Neuron (in vitro differentiated cells): ENCODE data around the gene COL25A1.
"Not testable (repeated sequence)": the region's sequence is repeated elsewhere in the genome, so short reads cannot be mapped to it uniquely, and the experiment has no call there.

Source experiments
- H2AFZ ChIP-seq: one replicate; pipeline ENCODE4 v1.6.1; 2013; ENCODE audit warnings: low read depth, mild to moderate bottlenecking, inconsistent platforms, low read length, moderate library complexity
- H3K27me3 ChIP-seq: one replicate; pipeline ENCODE4 v1.6.1; 2013; ENCODE audit warnings: low read length; ENCODE audit not compliant: insufficient read depth
- H3K36me3 ChIP-seq: one replicate; pipeline ENCODE4 v1.6.1; 2013; ENCODE audit warnings: low read length; ENCODE audit not compliant: insufficient read depth
- H3K4me1 ChIP-seq: one replicate; pipeline ENCODE4 v1.6.1; 2013; ENCODE audit warnings: low read length; ENCODE audit not compliant: insufficient read depth
- H3K4me3 ChIP-seq: 2 replicates; pipeline ENCODE4 v1.5.1; 2013; ENCODE audit warnings: mild to moderate bottlenecking, low read length, moderate library complexity
- H3K9me3 ChIP-seq: one replicate; pipeline ENCODE4 v1.6.1; 2013; ENCODE audit warnings: low read length

Gene COL25A1

GRCh38 chr4:108891896-108892590, 410.4 kb downstream of the COL25A1 start:
- H3K4me3 ChIP-seq, result no peak overlapping the region
- H3K27me3 ChIP-seq, result no peaks in the 10 kb centered on the region
- H2AFZ ChIP-seq, result no peak overlapping the region
- H3K4me1 ChIP-seq, result peaks cover 11% of the 10 kb centered on the region
- H3K9me3 ChIP-seq, result no peaks in the 10 kb centered on the region
- H3K36me3 ChIP-seq, result no peaks in the 10 kb centered on the region

GRCh38 chr4:108890484-108890881, 412.0 kb downstream of the COL25A1 start:
- no peaks in the 10 kb centered on the region for H3K36me3 ChIP-seq
- no peaks in the 10 kb centered on the region for H3K27me3 ChIP-seq

GRCh38 chr4:108889696-108890483, 412.6 kb downstream of the COL25A1 start:
- Histone ChIP-seq H2AFZ (no peak overlapping the region), H3K4me1 (peaks cover 8% of the 10 kb centered on the region), H3K27me3 (no peaks in the 10 kb centered on the region), H3K36me3 (no peaks in the 10 kb centered on the region), H3K9me3 (no peaks in the 10 kb centered on the region), H3K4me3 (no peak overlapping the region)

More at GRCh38 chr4:108890484-108890881, 412.0 kb downstream of the COL25A1 start:
- Histone ChIP-seq H3K4me3 (no peak overlapping the region), H3K9me3 (no peaks in the 10 kb centered on the region), H2AFZ (no peak overlapping the region), H3K4me1 (peaks cover 8% of the 10 kb centered on the region)

DNA sequence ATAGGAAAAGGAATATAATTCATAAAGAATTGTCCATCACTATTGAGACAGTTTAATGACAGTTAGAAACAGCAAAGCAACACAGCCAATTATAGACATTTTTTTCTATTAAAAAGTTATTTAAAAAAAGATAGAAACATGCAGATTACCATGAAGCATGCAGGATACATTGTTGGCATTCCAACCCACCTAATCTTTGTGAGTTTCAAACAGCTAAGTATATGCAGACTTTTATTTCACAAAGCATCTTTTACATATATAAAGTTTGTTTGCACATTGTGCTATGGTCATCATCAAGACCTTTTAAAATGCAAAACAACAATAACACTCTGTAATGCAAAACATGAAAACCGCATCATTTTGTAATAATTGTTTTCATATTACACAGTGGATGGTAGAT, 413.7 kb downstream of the COL25A1 start:
- Histone ChIP-seq H3K27me3 (no peaks in the 10 kb centered on the region), H3K4me3 (no peak overlapping the region), H2AFZ (no peak overlapping the region), H3K4me1 (peaks cover 8% of the 10 kb centered on the region), H3K36me3 (no peaks in the 10 kb centered on the region), H3K9me3 (no peaks in the 10 kb centered on the region)

GRCh38 chr4:108887034-108887433, 415.4 kb downstream of the COL25A1 start:
- no peaks in the 10 kb centered on the region for H3K36me3 ChIP-seq
- no peak overlapping the region for H2AFZ ChIP-seq
- no peak overlapping the region for H3K4me3 ChIP-seq
- H3K27me3 ChIP-seq, result no peaks in the 10 kb centered on the region
- H3K9me3 ChIP-seq, result no peaks in the 10 kb centered on the region
- peaks cover 8% of the 10 kb centered on the region for H3K4me1 ChIP-seq

- Histone ChIP-seq H3K4me1 (peaks cover 6% of the 10 kb centered on the region), H3K4me3 (no peak overlapping the region), H3K9me3 (no peaks in the 10 kb centered on the region), H2AFZ (no peak overlapping the region), H3K27me3 (no peaks in the 10 kb centered on the region), H3K36me3 (no peaks in the 10 kb centered on the region)
Measured at GRCh38 chr4:108885211-108885610, 417.2 kb downstream of the COL25A1 start.

DNA sequence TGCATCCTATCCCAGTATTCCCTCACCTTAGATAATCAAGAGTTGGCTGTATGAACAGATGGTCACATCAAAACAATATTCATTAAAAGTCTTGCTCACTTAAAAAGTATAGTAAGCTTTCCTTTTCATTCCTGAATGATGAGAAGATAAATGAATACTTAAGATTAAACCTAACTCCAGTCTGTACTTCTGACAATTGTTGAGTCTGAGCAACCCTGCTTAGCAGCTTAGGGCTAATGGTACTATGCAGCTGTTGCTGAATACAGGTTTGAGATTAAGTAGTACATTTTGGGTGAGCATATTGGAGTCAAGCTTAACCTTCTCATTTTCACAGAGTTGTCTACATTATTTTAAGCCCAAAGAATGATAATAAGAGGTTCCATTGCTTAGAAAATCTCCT, 417.9 kb downstream of the COL25A1 start:
- no peaks in the 10 kb centered on the region for H3K9me3 ChIP-seq
- H3K27me3 ChIP-seq, result no peaks in the 10 kb centered on the region
- H2AFZ ChIP-seq, result no peak overlapping the region
- H3K4me3 ChIP-seq, result no peak overlapping the region
- peaks cover 3% of the 10 kb centered on the region for H3K4me1 ChIP-seq
- H3K36me3 ChIP-seq, result no peaks in the 10 kb centered on the region

GRCh38 chr4:108881986-108882385, 420.5 kb downstream of the COL25A1 start:
- H3K4me1 ChIP-seq, result peaks cover 3% of the 10 kb centered on the region
- H3K4me3 ChIP-seq, result no peak overlapping the region
- no peak overlapping the region for H2AFZ ChIP-seq
- H3K9me3 ChIP-seq, result no peaks in the 10 kb centered on the region
- no peaks in the 10 kb centered on the region for H3K36me3 ChIP-seq
- H3K27me3 ChIP-seq, result no peaks in the 10 kb centered on the region

- H3K9me3 ChIP-seq, result no peaks in the 10 kb centered on the region
- no peaks in the 10 kb centered on the region for H3K27me3 ChIP-seq
- H2AFZ ChIP-seq, result no peak overlapping the region
- H3K4me1 ChIP-seq, result peaks cover 3% of the 10 kb centered on the region
- no peak overlapping the region for H3K4me3 ChIP-seq
- H3K36me3 ChIP-seq, result no peaks in the 10 kb centered on the region
Measured at GRCh38 chr4:108881190-108881589, 421.3 kb downstream of the COL25A1 start.

GRCh38 chr4:108878806-108879205, 423.7 kb downstream of the COL25A1 start:
- Histone ChIP-seq H3K4me1 (peaks cover 3% of the 10 kb centered on the region), H3K9me3 (no peaks in the 10 kb centered on the region), H3K4me3 (no peak overlapping the region), H3K36me3 (no peaks in the 10 kb centered on the region), H3K27me3 (no peaks in the 10 kb centered on the region), H2AFZ (no peak overlapping the region)

- peaks cover 3% of the 10 kb centered on the region for H3K4me1 ChIP-seq
- no peaks in the 10 kb centered on the region for H3K9me3 ChIP-seq
- no peaks in the 10 kb centered on the region for H3K36me3 ChIP-seq
- no peak overlapping the region for H3K4me3 ChIP-seq
- H2AFZ ChIP-seq, result no peak overlapping the region
- no peaks in the 10 kb centered on the region for H3K27me3 ChIP-seq
Measured at GRCh38 chr4:108877821-108878220, 424.6 kb downstream of the COL25A1 start.

DNA sequence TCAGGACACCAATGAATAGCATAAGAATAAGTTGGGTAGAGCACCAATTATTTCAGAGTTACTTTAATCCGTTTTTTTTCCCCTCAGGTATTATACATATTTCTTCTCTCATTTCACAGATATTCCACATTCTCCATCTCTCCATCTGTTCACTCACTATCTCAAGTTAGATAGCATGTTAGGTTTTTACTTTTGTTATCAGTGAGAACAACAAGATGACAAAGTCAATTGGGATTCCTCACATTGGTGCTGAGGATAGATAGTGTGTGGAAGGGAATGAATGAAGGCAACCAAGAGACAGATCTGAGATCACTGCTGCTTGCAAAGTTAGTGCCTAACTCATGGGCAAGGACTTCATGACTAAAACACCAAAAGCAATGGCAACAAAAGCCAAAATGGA, 427.7 kb downstream of the COL25A1 start:
- H3K27me3 ChIP-seq, result no peaks in the 10 kb centered on the region
- H3K36me3 ChIP-seq, result no peaks in the 10 kb centered on the region
- H3K9me3 ChIP-seq, result no peaks in the 10 kb centered on the region
- H2AFZ ChIP-seq, result no peak overlapping the region
- no peaks in the 10 kb centered on the region for H3K4me1 ChIP-seq
- no peak overlapping the region for H3K4me3 ChIP-seq

- not testable (repeated sequence) for H3K36me3 ChIP-seq, H3K9me3 ChIP-seq, H3K27me3 ChIP-seq, H3K4me1 ChIP-seq, H3K4me3 ChIP-seq, H2AFZ ChIP-seq
Measured at GRCh38 chr4:108869970-108870369, 432.5 kb downstream of the COL25A1 start.
